ENCODE data around the gene IREB2. TPM values are rescaled to one million over a fixed set of nuclear protein-coding genes. Genes with fewer than 3 reads are reported as not detected.

IREB2 gene
- total and polyA plus RNA-seq, 2 donors (not counting 1 experiment from before 2014, with no cell fraction given) = 14.7 to 92.1 TPM

- CTCF ChIA-PET = no interaction called here
- no peak overlapping the region for H3K4me2 ChIP-seq (replicated peaks; ENCODE audit: low read depth, low read length, poor library complexity, severe bottlenecking)
- no peak overlapping the region for H3K27ac Mint-ChIP-seq
- H2AFZ ChIP-seq (ENCODE audit: insufficient read depth, low read depth, low read length, poor library complexity, severe bottlenecking) = no peak overlapping the region
- POLR2A ChIA-PET = no interaction called here
- intact Hi-C loops (cut with micrococcal nuclease) = no loop called here
- H3K9me3 Mint-ChIP-seq (ENCODE audit: insufficient read depth) = no peaks in the 10 kb centered on the region
- H3K4me1 ChIP-seq (ENCODE audit: control insufficient read depth in 2 of 2, insufficient read depth in 2 of 2, low read length in 2 of 2) = no peaks in the 10 kb centered on the region
- no peak overlapping the region for H3K4me3 Mint-ChIP-seq
- no peak overlapping the region for H3K9ac ChIP-seq (ENCODE audit: low read length)
- no peak for TF ChIP-seq EZH2 (IDR thresholded peaks at IDR 0.05; ENCODE audit: borderline replicate concordance, insufficient read depth, low read depth, low read length, poor library complexity, severe bottlenecking)
- TF ChIP-seq CTCF (IDR thresholded peaks at IDR 0.05) = no peak
- H3K4me3 ChIP-seq (ENCODE audit: control extremely low read depth in 1 of 5, extremely low read depth in 1 of 5, insufficient read depth in 1 of 5, low read depth in 2 of 5, low read length in 4 of 5) = no peak overlapping the region
- H4K20me1 ChIP-seq (ENCODE audit: control insufficient read depth, insufficient read depth, low read length, poor library complexity, severe bottlenecking) = no peaks in the 10 kb centered on the region
- ATAC-seq (ENCODE audit: low read depth) (no peak), DNase-seq (no peak)
- peaks cover 15% of the 10 kb centered on the region for H3K27me3 Mint-ChIP-seq
- H3K79me2 ChIP-seq (ENCODE audit: control insufficient read depth, insufficient read depth, low read length) = no peaks in the 10 kb centered on the region
- H3K27me3 ChIP-seq (replicated peaks in 1 of 4; ENCODE audit: control extremely low read depth in 1 of 4, control insufficient read depth in 3 of 4, insufficient read depth in 4 of 4, low read length in 3 of 4) = no peaks in the 10 kb centered on the region
- WGBS (ENCODE audit: insufficient coverage) = 75% methylated on average over 1 of the region's 3 CpGs
- no peaks in the 10 kb centered on the region for H3K4me1 Mint-ChIP-seq
- H3K27ac ChIP-seq (ENCODE audit: low read length in 2 of 2) = no peak overlapping the region
- H3K9me3 ChIP-seq (ENCODE audit: control extremely low read depth in 1 of 3, control insufficient read depth in 2 of 3, insufficient read depth in 1 of 3, low read length in 2 of 3) = no peaks in the 10 kb centered on the region
- H3K36me3 ChIP-seq (replicated peaks in 1 of 2; ENCODE audit: control extremely low read depth in 1 of 2, control insufficient read depth in 1 of 2, extremely low read depth in 1 of 2, insufficient read depth in 2 of 2, low read length in 1 of 2) = no peaks in the 10 kb centered on the region
Measured at GRCh38 chr15:78394026-78394425, 44.0 kb upstream of the IREB2 start.

- H3K27ac ChIP-seq (ENCODE audit: low read length in 2 of 2) = no peak overlapping the region
- H3K4me3 ChIP-seq (ENCODE audit: control extremely low read depth in 1 of 5, extremely low read depth in 1 of 5, insufficient read depth in 1 of 5, low read depth in 2 of 5, low read length in 4 of 5) = no peak overlapping the region
- H3K4me3 Mint-ChIP-seq = no peak overlapping the region
- POLR2A ChIA-PET = interaction anchor here (0.6 kb wide), 1 partner anchor 52 kb away, joined by 3 read pairs; no protein-coding TSS in a partner anchor
- H2AFZ ChIP-seq (ENCODE audit: insufficient read depth, low read depth, low read length, poor library complexity, severe bottlenecking) = no peak overlapping the region
- H3K4me2 ChIP-seq (replicated peaks; ENCODE audit: low read depth, low read length, poor library complexity, severe bottlenecking) = no peak overlapping the region
- H3K4me1 Mint-ChIP-seq = no peaks in the 10 kb centered on the region
- no peaks in the 10 kb centered on the region for H3K9me3 ChIP-seq (ENCODE audit: control extremely low read depth in 1 of 3, control insufficient read depth in 2 of 3, insufficient read depth in 1 of 3, low read length in 2 of 3)
- H3K27me3 ChIP-seq (replicated peaks in 1 of 4; ENCODE audit: control extremely low read depth in 1 of 4, control insufficient read depth in 3 of 4, insufficient read depth in 4 of 4, low read length in 3 of 4) = no peaks in the 10 kb centered on the region
- H3K9me3 Mint-ChIP-seq (ENCODE audit: insufficient read depth) = no peaks in the 10 kb centered on the region
- TF ChIP-seq CTCF (IDR thresholded peaks at IDR 0.05) (no peak), EZH2 (IDR thresholded peaks at IDR 0.05; ENCODE audit: borderline replicate concordance, insufficient read depth, low read depth, low read length, poor library complexity, severe bottlenecking) (no peak)
- no peaks in the 10 kb centered on the region for H3K4me1 ChIP-seq (ENCODE audit: control insufficient read depth in 2 of 2, insufficient read depth in 2 of 2, low read length in 2 of 2)
- 100% methylated on average over 1 of the region's 13 CpGs for WGBS (ENCODE audit: insufficient coverage)
- no peaks in the 10 kb centered on the region for H4K20me1 ChIP-seq (ENCODE audit: control insufficient read depth, insufficient read depth, low read length, poor library complexity, severe bottlenecking)
- CTCF ChIA-PET = no interaction called here
- ATAC-seq (ENCODE audit: low read depth) (no peak), DNase-seq (no peak)
- intact Hi-C loops (cut with micrococcal nuclease) = no loop called here
- H3K79me2 ChIP-seq (ENCODE audit: control insufficient read depth, insufficient read depth, low read length) = no peaks in the 10 kb centered on the region
- H3K36me3 ChIP-seq (replicated peaks in 1 of 2; ENCODE audit: control extremely low read depth in 1 of 2, control insufficient read depth in 1 of 2, extremely low read depth in 1 of 2, insufficient read depth in 2 of 2, low read length in 1 of 2) = no peaks in the 10 kb centered on the region
- H3K27me3 Mint-ChIP-seq = peaks cover 10% of the 10 kb centered on the region
- no peak overlapping the region for H3K27ac Mint-ChIP-seq
- H3K9ac ChIP-seq (ENCODE audit: low read length) = no peak overlapping the region
Measured at GRCh38 chr15:78394981-78395616, 42.9 kb upstream of the IREB2 start.
